IPS-11a (cell line): Measurements from ENCODE around the gene MSH3.
"Not testable (repeated sequence)": the region's sequence is repeated elsewhere in the genome, so short reads cannot be mapped to it uniquely, and the experiment has no call there.

Source experiments
- H3K4me3 ChIP-seq: one replicate; pipeline ENCODE4 v1.5.1; 2013; ENCODE audit warnings: low read depth, low read length, control low read depth

The MSH3 gene

DNA sequence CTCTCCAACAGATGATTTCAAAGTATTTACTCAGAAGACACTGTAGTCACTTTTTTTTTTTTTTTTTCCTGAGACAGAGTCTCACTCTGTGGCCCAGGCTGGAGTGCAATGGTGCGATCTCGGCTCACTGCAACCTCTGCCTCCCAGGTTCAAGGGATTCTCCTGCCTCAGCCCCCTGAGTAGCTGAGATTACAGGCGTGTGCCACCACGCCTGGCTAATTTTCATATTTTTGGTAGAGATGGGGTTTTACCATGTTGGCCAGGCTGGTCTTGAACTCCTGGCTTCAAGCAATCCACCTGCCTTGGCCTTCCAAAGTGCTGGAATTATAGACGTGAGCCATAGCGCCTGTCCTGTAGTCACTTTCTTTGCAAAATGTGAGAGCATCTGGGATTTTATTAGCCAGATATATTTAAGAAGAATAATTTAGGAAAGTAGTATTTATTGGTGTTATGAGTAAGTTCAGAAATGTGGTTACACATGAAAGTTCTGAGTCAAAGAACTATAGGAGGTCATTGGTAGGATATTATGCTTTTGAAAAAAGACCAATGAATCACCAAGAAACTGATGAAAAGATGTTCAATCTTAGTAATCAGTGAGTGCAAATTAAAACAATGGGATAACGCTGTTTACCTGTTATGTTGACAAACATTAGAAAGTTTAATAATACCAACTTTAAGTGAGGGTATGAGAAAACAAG lies 135.0 kb downstream of the MSH3 start:
- H3K4me3 ChIP-seq: not testable (repeated sequence)

DNA sequence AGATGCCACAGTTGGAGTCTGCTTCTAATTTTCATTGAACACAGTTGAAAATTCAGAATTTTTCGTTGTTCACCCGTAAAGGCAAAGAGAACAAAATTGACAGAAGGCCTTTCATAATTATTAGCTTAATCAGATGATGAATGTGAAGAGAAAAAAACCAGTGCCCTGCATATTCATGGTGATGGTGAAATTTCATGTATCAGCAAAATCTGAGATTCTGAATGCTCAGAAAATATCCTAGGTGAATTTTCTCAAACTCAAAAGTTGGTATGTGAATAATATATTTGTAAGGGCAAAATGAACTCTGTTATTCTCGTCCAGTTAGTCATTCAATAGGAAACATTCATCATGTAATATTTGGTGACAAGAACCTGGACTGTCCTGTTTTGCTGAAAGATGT lies 136.2 kb downstream of the MSH3 start:
- no peak overlapping the region for H3K4me3 ChIP-seq

DNA sequence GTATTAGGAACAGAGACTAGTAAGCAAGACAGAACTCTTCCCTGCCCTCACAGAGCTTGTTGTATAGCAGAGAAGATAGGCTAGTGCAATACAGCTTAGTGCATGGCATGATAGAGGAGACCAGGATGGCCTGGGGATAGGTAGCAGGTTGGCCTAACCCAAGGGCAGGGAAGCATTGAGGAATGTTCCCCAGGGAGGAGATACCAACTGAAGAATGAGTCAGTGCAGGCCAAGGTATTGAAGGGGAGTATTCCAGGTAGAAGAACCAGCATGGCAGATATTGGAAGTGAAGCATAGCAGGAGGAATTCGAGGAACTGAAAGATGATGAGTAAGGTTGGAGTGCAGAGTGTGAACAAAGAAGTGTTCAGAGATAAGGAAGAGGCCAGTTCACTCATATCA lies 138.9 kb downstream of the MSH3 start:
- H3K4me3 ChIP-seq: no peak overlapping the region

DNA sequence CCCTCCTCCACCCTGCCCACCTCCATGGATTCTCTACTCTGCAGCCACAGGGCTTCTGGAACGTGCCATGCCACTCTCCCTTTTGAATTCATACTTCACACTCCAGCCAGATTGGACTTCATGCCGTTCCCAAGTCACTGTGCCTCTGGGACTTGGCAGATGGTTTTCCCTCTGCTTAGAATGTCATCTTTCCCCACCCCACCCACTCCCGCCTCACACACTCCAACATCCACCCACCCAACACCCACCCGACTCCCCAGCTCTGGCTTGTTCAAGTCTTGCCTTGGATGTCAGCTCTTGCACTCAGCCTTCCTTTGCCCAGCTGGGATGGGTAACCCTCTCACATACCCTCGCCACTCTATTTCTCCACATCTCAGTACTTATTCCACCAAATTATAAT lies 142.4 kb downstream of the MSH3 start:
- no peak overlapping the region for H3K4me3 ChIP-seq

DNA sequence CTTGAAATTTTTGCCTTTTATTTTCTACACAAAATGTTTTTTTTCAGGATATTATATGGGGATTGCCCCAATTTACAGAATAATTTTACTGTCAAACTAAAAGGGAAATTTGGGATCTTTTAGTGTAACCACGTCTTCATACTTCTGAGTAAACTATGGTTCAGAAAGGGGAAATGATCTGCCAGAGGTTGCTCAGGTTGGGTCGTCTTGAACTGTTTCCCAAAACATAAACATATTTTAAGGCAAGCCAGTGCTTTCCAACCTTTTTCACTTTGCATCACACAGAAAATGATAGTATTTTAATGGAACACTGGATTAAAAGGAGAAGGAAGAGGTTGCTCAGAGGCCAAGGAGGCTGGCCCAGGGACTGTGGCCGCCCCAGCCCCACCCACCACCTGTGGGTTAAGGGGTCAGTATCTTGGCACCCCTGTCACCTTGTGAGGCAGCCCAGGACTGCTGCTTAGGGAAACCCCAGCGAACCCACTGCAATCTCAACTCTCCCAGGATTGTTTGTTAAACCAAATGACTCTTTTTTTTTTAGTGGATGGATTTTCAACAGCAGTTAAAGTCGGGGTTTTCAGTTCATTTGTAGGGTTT lies 143.1 kb downstream of the MSH3 start:
- H3K4me3 ChIP-seq: no peak overlapping the region

DNA sequence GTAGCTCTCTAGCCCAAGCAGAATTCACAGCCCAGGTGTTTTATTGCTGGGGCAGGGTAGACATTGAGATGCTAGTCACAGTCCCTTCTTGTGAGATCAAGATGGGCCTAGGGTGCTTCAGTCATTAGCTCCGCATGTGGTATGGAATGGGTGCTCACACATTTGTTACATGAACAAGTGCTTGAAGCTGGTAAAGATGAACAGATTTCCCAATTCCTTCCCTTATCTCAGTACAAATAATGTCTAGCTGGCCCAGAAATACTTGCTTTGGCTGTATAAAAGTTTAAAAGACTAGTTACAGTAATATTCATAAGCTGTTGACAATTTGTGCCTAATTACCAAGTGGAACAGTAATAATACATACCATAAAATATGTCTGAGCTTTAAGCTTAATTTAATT lies 143.7 kb downstream of the MSH3 start:
- H3K4me3 ChIP-seq: no peak overlapping the region

DNA sequence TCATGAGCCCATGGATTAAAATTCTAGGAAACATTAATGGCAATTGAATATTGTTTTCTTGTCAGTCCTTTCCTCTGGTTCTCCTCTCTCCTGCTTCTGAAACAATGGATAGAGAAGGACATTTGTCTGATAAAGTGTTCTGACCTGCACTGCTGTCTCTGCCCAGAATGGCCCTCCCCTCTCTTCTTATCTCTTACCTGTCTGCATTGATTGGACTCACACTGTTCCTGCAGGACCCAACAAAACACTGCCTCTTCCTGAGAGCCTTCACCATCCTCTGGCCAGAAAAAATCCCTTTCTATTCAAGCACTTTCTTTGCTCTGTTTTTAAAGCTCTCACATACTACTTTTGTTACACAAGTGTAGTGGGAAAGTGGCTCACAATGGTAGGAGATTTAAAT lies 144.2 kb downstream of the MSH3 start:
- H3K4me3 ChIP-seq: no peak overlapping the region

DNA sequence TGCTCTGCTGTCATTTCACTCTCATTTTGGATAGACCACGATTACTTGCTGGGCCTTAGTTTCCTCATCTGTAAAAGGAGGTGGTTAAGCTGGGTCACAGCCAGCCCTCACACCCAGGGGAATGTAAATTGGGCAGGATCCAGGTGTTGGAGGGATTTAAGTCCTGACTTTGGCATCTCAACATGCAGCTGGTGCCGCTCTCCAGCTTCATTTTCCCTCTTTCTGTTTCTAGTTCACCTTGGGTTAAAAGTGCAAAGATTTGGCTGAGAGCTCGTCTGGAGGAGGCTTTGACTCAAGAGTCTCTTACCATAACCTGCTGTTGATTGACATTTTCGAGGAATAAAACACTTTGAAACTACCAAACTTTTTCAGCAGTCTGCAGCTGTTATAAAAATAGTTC lies 144.6 kb downstream of the MSH3 start:
- H3K4me3 ChIP-seq: no peak overlapping the region

DNA sequence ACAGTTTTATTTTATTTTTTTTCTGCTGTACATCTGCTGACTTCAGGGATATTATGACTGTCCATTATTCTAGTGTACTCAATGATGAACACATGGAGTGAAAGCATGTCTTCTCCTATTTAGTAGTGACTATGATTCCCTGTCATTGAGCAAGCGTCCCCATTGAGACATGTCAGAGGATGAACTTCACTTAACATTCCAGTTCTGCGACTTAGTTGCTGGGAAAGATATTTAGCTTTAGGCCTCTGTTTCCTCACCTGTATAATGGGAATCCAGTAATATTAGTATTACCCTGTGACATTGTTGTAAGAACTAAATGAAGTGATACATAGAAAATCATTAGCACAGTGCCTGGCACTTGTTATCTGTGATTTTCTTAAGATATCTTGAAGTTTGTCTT lies 145.1 kb downstream of the MSH3 start:
- no peak overlapping the region for H3K4me3 ChIP-seq

DNA sequence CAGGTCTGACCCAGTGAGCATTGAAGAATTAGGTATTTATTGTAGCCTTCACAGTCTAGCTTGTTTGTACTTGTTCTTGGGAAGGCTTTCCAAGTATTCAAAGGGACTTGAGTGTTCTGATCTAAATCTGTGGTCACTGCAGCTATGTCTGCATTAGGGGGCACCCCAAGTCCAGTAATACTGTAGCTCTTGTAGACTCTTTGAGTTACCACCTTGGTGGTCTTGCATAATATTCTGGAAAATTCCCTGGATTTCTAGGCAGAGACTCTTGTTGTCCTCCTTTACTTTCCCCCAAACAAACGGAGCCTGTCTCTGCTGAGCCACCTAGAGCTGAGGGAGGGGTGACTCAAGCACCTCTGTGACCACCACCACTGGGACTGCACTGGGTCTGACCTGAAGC lies 149.9 kb downstream of the MSH3 start:
- no peak overlapping the region for H3K4me3 ChIP-seq

DNA sequence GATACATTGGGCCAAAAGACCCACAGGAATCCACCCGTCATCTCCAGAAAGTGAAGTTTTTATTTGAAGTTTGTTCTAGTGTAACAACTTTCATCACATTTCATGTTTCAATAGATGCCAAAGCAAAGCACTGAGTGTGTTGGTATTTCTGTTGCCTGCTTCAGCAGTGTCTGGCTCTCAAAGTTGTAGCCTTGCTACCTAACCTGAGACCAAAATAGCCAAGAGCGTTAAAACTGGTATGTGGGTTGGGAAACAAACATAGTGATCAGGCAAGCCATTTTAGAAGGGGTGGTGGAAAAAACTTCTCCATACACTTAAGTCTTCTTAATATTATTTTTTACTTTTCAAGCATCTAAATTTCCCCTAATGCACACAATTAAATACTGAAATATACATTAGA lies 150.6 kb downstream of the MSH3 start:
- H3K4me3 ChIP-seq: no peak overlapping the region

DNA sequence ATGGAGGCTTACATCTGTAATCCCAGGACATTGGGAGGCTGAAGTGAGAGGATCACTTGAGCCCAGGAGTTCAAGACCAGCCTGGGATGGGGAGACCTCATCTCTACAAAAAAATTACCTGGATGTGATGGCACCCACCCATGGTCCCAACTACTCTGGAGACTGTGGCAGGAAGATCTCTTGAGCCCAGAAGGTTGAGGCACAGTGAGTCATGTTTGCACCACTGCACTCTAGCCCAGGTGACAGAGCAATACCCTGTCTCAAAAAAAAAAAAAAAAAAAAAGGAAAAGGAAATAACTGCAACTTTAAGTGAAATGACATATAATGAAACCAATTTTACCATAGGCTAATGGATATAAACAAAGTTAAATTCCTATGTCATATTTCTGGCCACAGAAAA lies 152.5 kb downstream of the MSH3 start:
- H3K4me3 ChIP-seq: no peak overlapping the region

DNA sequence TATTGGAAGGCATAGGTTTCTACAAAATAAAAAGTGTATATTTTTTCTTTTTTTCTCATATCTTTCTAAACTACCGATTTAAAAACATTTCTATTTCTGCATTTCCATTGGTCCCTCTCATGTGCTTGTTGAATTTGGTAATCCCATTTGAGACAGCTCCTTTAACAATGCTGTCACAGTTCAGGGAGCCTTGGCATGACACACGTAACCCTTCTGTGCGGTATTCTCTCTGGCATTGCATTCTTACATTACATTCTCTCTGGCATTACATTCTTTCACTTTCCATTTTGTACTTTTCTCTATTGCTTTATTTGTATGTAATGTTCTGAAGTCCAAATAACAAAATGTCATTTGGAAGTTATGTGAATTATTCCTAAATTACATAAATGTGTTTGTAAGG lies 155.0 kb downstream of the MSH3 start:
- no peak overlapping the region for H3K4me3 ChIP-seq

DNA sequence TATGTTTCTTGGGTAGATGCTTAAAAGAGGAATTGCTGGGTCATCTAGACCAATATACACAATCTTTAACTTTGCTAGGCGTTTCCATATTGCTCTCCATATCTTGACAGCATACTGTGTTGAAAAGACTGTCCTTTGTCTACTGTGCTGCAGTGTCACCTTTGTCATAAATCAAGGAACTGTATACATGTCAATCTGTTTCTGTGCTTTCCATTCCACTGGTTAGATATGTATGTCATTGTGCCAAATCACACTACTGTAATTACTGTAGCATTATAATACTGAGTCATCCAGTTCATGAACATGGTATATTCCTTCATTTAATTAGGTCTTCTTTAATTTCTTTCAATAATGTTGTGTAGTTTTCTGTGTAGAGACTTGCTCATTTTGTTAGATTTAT lies 156.0 kb downstream of the MSH3 start:
- no peak overlapping the region for H3K4me3 ChIP-seq

DNA sequence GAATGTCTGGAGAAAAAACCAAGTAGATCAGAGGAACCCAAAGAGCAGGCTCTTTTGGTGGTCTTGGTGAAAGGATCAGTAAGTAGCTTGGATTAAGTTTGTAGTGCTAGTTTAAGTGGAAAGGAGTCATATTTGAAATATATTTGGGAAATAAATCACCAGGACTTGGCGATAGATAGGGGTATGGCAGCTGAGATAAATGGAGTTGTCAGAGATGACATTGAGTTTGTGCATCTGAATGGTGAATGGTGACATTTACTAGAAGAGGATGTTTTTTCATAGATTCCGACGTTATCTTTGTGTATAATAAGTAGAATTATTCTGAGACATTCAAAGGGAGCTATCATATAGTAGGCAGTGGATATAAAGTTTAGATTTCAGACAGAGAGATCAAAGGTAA lies 162.1 kb downstream of the MSH3 start:
- no peak overlapping the region for H3K4me3 ChIP-seq

DNA sequence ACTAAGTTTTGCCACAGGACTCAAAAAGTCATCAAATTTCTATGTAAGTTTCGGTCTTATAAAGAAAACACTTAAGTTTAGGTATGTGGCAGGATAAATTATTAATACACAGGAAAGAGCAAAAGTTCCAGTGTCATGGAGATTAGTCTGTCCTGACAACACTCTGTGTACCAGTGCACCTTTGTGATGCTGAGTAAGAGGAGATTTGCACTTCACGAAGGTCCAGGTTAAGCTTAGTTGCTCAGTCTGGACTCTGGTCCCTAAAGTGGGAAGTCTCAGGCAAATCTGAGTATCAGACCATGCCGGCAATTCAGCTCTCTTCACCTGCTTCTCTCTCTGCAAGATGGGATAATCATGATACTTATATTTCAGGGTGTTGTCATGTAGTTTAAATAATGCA lies 166.2 kb downstream of the MSH3 start:
- no peak overlapping the region for H3K4me3 ChIP-seq

DNA sequence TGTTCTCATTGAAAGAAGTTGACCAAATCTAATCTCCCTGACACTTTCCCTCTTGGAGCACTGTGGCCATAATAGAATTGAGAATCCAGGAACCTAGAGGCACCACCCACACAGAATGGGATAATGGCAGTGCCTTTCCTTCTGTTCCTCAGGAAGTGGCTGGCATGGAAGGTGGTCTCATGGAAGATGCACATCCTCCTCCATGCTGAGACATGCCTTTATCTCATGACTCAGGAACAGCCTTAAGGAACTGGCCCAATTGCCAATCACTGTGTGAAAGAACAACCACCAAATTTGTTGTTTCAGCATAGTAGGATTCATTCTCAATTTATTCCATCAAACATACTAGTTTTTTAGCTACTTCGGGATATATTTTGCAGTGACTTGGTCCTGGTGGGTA lies 168.2 kb downstream of the MSH3 start:
- H3K4me3 ChIP-seq: no peak overlapping the region

DNA sequence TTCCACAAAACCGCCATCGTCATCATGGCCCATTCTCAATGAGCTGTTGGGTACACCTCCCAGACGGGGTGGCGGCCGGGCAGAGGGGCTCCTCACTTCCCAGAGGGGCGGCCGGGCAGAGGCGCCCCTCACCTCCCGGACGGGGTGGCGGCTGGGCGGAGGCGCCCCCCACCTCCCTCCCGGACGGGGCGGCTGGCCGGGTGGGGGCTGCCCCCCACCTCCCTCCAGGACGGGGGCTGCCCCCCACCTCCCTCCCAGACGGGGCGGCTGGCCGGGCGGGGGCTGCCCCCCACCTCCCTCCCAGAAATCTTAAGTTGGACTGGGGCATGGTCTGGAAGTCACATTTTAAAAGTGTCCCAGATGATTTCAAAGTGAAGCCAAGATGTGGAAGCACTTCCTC lies 169.7 kb downstream of the MSH3 start:
- H3K4me3 ChIP-seq: not testable (repeated sequence)

DNA sequence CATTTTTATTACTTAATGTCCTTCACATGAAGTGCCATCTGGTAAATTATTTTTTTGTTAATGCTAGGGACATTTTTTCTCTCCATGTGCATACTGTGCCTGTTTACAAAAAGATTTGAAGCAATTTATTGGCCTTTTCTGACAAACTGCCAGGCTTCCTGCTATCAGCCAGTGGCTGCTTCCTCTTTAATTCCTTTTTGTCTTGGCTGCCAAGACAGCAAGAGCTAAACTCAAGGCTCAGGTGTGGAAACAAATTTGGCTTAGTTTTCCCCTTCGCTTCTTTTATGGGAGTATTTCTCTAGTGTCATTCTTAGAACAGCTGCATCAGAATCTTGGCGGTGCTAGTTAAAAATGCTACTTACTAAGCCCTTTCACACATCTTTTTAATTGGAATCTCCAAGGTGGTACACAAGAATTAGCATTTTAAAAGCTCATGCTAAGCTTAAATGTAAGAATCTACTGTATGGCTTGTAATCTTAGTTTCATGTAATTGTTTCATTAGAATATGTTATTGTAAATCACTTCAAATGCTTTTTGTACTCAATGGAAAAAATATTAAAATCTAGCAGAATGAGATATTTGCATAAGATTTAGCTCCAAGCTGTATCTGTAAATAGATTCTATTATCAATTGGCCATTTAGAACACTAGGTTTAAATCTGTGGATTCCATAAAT lies 171.5 kb downstream of the MSH3 start:
- H3K4me3 ChIP-seq: no peak overlapping the region

DNA sequence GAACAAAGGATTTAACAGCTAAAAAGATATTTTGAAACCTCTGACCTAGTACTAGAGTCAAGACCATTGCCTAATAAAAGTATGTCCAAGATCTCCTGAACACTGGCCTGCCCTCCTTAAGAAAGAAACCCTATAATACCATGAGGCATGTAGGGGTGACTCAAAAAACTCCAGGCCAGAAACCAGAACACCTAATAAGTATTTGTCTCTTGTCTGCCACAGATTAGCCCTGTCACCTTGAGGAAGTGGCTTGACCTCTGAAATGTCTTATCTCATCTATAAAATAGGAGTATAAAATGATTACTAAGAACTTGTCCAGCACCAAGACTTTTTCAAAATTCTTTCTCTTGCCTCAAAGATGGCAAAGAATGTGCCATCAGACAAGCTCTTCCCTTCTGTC lies 180.3 kb downstream of the MSH3 start:
- H3K4me3 ChIP-seq: no peak overlapping the region

DNA sequence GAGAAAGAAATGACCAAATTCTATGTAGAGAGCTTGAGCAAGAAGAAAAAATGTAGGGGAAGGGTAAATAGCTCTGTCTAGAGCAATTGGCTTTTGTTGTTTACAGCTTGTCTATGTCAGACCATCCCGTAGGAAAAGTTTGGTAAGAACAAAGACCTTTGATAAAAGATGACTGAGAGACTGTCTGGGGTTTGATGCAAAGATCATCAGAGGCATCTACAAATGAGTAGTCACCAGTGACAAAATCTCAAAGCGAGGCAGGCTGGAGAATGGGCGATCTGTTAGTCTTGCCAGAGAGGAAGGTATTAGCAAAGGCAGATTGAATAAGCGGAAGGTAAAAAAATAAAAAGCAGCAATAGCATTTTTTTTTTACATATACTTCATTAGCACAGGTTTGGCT lies 180.7 kb downstream of the MSH3 start:
- H3K4me3 ChIP-seq: no peak overlapping the region

DNA sequence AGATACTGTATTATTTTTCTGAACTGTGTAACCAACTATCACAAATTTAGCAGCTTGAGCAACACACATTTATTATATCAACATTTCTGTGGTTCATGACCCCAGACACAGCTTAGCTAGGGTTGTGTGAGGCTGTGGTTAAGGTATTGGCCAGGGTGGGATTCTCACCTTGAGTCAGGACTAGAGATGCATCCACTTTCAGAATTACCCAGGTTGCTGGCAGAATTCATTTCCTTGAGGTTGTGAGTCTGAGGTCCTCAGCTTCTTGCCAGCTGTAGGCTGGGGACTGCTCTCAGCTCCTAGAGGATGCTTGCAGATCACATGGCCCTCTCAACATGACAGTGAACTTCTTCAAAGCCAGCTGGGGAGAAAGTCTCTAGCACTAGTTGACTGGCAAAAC lies 183.2 kb downstream of the MSH3 start:
- H3K4me3 ChIP-seq: no peak overlapping the region
